GM23338 (cell line): ENCODE results near the gene EPAS1. TPM values are rescaled to one million over a fixed set of nuclear protein-coding genes. Genes with fewer than 3 reads are reported as not detected.

Source experiments
- ATAC-seq: fragments of 200-7000 bp; cut with Tn5 transposase; 3 replicates; pipeline ENCODE4 v1.9.1; 2020
- DNase-seq: peaks from one replicate; pipeline ENCODE4 v3.0.0-alpha.2; 2015; ENCODE audit warnings: low spot score
- H2AFZ ChIP-seq: fragments of 200-600 bp; sonication (generic); 2 replicates; pipeline ENCODE4 v1.8.0; 2016; ENCODE audit warnings: antibody characterized with exemption, mild to moderate bottlenecking, moderate library complexity
- H3F3A ChIP-seq: fragments of 200-600 bp; sonication (generic); replicated peaks from 2 replicates; pipeline ENCODE4 v1.8.0; 2017; ENCODE audit warnings: antibody characterized with exemption, mixed run types, low read depth
- H3K27ac ChIP-seq: fragments of 200-600 bp; sonication (generic); 2 replicates; pipeline ENCODE4 v1.6.1; 2016; ENCODE audit warnings: low read depth
- H3K27me3 ChIP-seq: fragments of 200-600 bp; sonication (generic); 2 replicates; pipeline ENCODE4 v1.8.0; 2016; ENCODE audit warnings: mild to moderate bottlenecking, mixed run types, moderate library complexity; ENCODE audit not compliant: insufficient read depth
- H3K36me3 ChIP-seq: fragments of 200-600 bp; sonication (generic); 2 replicates; pipeline ENCODE4 v1.8.0; 2016; ENCODE audit warnings: mild to moderate bottlenecking; ENCODE audit not compliant: insufficient read depth
- H3K4me1 ChIP-seq: fragments of 200-600 bp; sonication (generic); 2 replicates; pipeline ENCODE4 v1.8.0; 2016; ENCODE audit warnings: mild to moderate bottlenecking, moderate library complexity; ENCODE audit not compliant: insufficient read depth
- H3K4me2 ChIP-seq: fragments of 200-600 bp; sonication (generic); 2 replicates; pipeline ENCODE4 v1.7.1; 2017; ENCODE audit warnings: mixed run types
- H3K4me3 ChIP-seq: fragments of 200-600 bp; sonication (generic); 2 replicates; pipeline ENCODE4 v1.6.1; 2016; ENCODE audit warnings: mixed run types
- H3K79me2 ChIP-seq: fragments of 200-600 bp; sonication (generic); replicated peaks from 2 replicates; pipeline ENCODE4 v1.8.0; 2017; ENCODE audit warnings: mild to moderate bottlenecking; ENCODE audit not compliant: insufficient read depth
- H3K9me2 ChIP-seq: fragments of 200-600 bp; sonication (generic); 2 replicates; pipeline ENCODE4 v1.8.0; 2017; ENCODE audit not compliant: insufficient read depth
- H4K20me1 ChIP-seq: fragments of 200-600 bp; sonication (generic); replicated peaks from 2 replicates; pipeline ENCODE4 v1.8.0; 2017; ENCODE audit warnings: mild to moderate bottlenecking; ENCODE audit not compliant: insufficient read depth
- H3K27ac Mint-ChIP-seq: 2 replicates; pipeline ENCODE4 v1.8.0; 2020; ENCODE audit warnings: inconsistent platforms, mild to moderate bottlenecking, moderate library complexity, mixed read lengths
- H3K27me3 Mint-ChIP-seq: 3 replicates; pipeline ENCODE4 v1.8.0; 2022; ENCODE audit warnings: low read depth, mild to moderate bottlenecking, moderate library complexity, mixed read lengths, inconsistent platforms; ENCODE audit not compliant: insufficient read depth, poor library complexity
- H3K36me3 Mint-ChIP-seq: 3 replicates; pipeline ENCODE4 v1.8.0; 2021; ENCODE audit warnings: low read depth, mild to moderate bottlenecking, inconsistent platforms, moderate library complexity, mixed read lengths
- H3K4me1 Mint-ChIP-seq: 3 replicates; pipeline ENCODE4 v1.8.0; 2020; ENCODE audit warnings: mild to moderate bottlenecking, inconsistent platforms, mixed read lengths
- H3K4me3 Mint-ChIP-seq: 3 replicates; pipeline ENCODE4 v1.8.0; 2021; ENCODE audit warnings: moderate library complexity, mild to moderate bottlenecking, inconsistent platforms, mixed read lengths
- H3K9me3 Mint-ChIP-seq: 3 replicates; pipeline ENCODE4 v1.8.0; 2020; ENCODE audit warnings: moderate library complexity, mild to moderate bottlenecking, inconsistent platforms, mixed read lengths
- EZH2 ChIP-seq: fragments of 200-600 bp; sonication (generic); IDR thresholded peaks from one replicate; pipeline ENCODE4 v1.8.0; 2017; ENCODE audit warnings: antibody characterized with exemption, mild to moderate bottlenecking, low read depth; ENCODE audit not compliant: unreplicated experiment
- EZH2phosphoT487 ChIP-seq: fragments of 200-600 bp; sonication (generic); IDR thresholded peaks from one replicate; pipeline ENCODE4 v1.8.1; 2018; ENCODE audit warnings: antibody characterized with exemption; ENCODE audit not compliant: unreplicated experiment
- NANOG ChIP-seq: IDR thresholded peaks from 2 replicates; pipeline ENCODE4 v1.6.1; 2016; ENCODE audit warnings: antibody characterized with exemption, borderline replicate concordance
- STAT1 ChIP-seq: IDR thresholded peaks from one replicate; pipeline ENCODE4 v1.6.1; 2016; ENCODE audit warnings: antibody characterized with exemption; ENCODE audit not compliant: unreplicated experiment
- polyA plus RNA-seq: library from polyadenylated mRNA; unstranded; fragments of >200 nt; fragmentation: Nextera tagmentation; extraction: Ambion mirVana; gene quantifications from 2 replicates; pipeline ENCODE4 v1.2.1, GENCODE V29; 2016
- total RNA-seq: library from RNA; depleted of rRNA; stranded (reverse); fragments of >200 nt; shearing (Covaris generic); gene quantifications from 2 replicates; pipeline ENCODE4 v1.2.3, GENCODE V29; 2014
- TF ChIP-seq, protein P1 (sequence below): IDR thresholded peaks from 2 replicates; pipeline ENCODE4 v1.6.1; 2016; ENCODE audit warnings: antibody characterized with exemption
- TF ChIP-seq, protein P2 (sequence below), 2 experiments: fragments of 200-600 bp in 1 of 2; sonication (generic) in 1 of 2; conservative IDR thresholded peaks; 2 replicates each; pipeline versions ENCODE4 v1.5.1 to v1.6.1; 2016 to 2017; ENCODE audit warnings: antibody characterized with exemption in 2 of 2, low read depth in 2 of 2, mild to moderate bottlenecking in 2 of 2, moderate library complexity in 1 of 2

The EPAS1 gene
- total and polyA plus RNA-seq, 2 experiments from 2014 or later: 0.68 to 5.4 TPM

GRCh38 chr2:46293466-46293865 is 3.7 kb upstream of the EPAS1 start:
- Mint-ChIP-seq H3K4me3 (no peak overlapping the region), H3K27me3 (peaks cover 41% of the 10 kb centered on the region), H3K4me1 (peaks cover 10% of the 10 kb centered on the region), H3K36me3 (no peaks in the 10 kb centered on the region), H3K9me3 (no peaks in the 10 kb centered on the region; the same call in 2 of the 3 replicates), H3K27ac (no peak overlapping the region)
- DNase-seq (no peak), ATAC-seq (no peak)
- Histone ChIP-seq H3F3A (0 out of 2 replicates have a peak, but pooled peaks cover 4% of the 10 kb centered on the region), H3K4me3 (no peak overlapping the region), H2AFZ (no peak overlapping the region), H3K36me3 (no peaks in the 10 kb centered on the region), H3K79me2 (no peaks in the 10 kb centered on the region), H4K20me1 (0 out of 2 replicates have a peak, but pooled peaks cover 3% of the 10 kb centered on the region), H3K27me3 (peaks cover 38% of the 10 kb centered on the region), H3K4me2 (no peak overlapping the region), H3K4me1 (peaks cover 12% of the 10 kb centered on the region; the same call in 1 of the 2 replicates), H3K9me2 (0 out of 2 replicates have a peak, but pooled peaks cover 5% of the 10 kb centered on the region), H3K27ac (no peak overlapping the region)
- TF ChIP-seq STAT1: no peak
- TF ChIP-seq EZH2: no peak
- TF ChIP-seq EZH2phosphoT487: no peak
- TF ChIP-seq, protein P1, sequence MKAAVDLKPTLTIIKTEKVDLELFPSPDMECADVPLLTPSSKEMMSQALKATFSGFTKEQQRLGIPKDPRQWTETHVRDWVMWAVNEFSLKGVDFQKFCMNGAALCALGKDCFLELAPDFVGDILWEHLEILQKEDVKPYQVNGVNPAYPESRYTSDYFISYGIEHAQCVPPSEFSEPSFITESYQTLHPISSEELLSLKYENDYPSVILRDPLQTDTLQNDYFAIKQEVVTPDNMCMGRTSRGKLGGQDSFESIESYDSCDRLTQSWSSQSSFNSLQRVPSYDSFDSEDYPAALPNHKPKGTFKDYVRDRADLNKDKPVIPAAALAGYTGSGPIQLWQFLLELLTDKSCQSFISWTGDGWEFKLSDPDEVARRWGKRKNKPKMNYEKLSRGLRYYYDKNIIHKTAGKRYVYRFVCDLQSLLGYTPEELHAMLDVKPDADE: no peak
- no peak for TF ChIP-seq NANOG

DNA sequence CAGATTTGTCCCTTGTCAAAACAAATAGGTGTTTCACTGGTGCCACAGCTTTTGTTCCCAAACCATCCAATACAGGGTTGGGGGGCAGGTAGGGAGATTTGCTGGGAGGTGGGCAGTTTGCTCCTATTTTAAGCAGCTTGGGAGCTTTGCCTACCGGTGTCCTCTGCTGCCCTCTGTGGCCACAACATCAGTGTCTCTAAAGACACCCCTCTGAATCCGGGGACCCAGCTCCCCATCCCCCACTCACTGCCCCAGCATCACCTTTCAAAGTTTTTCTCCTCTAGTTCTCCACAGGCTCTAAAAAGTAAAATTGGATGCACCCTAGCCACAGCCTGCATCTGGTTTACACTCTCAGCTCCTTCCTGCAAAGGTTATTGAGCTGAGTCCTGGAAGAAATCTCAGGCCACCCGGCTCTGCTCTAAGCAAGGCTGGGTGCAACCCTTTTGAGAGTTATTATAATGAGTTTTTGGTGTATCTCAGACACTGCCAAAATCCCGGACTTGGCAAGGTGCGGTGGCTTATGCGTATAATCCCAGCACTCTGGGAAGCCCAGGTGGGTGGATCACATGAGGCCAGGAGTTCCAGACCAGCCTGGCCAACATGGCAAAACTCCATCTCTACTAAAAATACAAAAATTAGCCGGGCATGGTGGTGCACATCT is 2.9 kb upstream of the EPAS1 start:
- Histone ChIP-seq H3K4me3 (no peak overlapping the region), H3K36me3 (no peaks in the 10 kb centered on the region), H2AFZ (no peak overlapping the region), H4K20me1 (0 out of 2 replicates have a peak, but pooled peaks cover 3% of the 10 kb centered on the region), H3K9me2 (0 out of 2 replicates have a peak, but pooled peaks cover 5% of the 10 kb centered on the region), H3F3A (0 out of 2 replicates have a peak, but pooled peaks cover 4% of the 10 kb centered on the region), H3K4me2 (no peak overlapping the region), H3K27ac (no peak overlapping the region), H3K79me2 (no peaks in the 10 kb centered on the region), H3K27me3 (peaks cover 46% of the 10 kb centered on the region), H3K4me1 (peaks cover 14% of the 10 kb centered on the region)
- peak; percentile 8 for ATAC-seq
- Mint-ChIP-seq H3K9me3 (no peaks in the 10 kb centered on the region; the same call in 2 of the 3 replicates), H3K36me3 (no peaks in the 10 kb centered on the region), H3K27ac (no peak overlapping the region), H3K27me3 (peaks cover 47% of the 10 kb centered on the region), H3K4me1 (peaks cover 14% of the 10 kb centered on the region), H3K4me3 (no peak overlapping the region)
- DNase-seq: peak; percentile 85
- no peak for TF ChIP-seq EZH2
- TF ChIP-seq, protein P2, sequence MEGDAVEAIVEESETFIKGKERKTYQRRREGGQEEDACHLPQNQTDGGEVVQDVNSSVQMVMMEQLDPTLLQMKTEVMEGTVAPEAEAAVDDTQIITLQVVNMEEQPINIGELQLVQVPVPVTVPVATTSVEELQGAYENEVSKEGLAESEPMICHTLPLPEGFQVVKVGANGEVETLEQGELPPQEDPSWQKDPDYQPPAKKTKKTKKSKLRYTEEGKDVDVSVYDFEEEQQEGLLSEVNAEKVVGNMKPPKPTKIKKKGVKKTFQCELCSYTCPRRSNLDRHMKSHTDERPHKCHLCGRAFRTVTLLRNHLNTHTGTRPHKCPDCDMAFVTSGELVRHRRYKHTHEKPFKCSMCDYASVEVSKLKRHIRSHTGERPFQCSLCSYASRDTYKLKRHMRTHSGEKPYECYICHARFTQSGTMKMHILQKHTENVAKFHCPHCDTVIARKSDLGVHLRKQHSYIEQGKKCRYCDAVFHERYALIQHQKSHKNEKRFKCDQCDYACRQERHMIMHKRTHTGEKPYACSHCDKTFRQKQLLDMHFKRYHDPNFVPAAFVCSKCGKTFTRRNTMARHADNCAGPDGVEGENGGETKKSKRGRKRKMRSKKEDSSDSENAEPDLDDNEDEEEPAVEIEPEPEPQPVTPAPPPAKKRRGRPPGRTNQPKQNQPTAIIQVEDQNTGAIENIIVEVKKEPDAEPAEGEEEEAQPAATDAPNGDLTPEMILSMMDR (conservative IDR thresholded peaks at IDR 0.05; ENCODE audit: low read depth in 2 of 2): peak; percentile 60 to 75
